Transverse colon (tissue), 4 donors: Measurements from ENCODE around the gene PSMD4. TPM values are rescaled to one million over a fixed set of nuclear protein-coding genes. Genes with fewer than 3 reads are reported as not detected.
"Not testable (repeated sequence)": the region's sequence is repeated elsewhere in the genome, so short reads cannot be mapped to it uniquely, and the experiment has no call there.

ENCODE experiments used
- DNase-seq: peaks from one replicate; pipeline ENCODE4 v3.0.0-alpha.2; 2019
- H3K27ac ChIP-seq, 4 donors: fragments of 200-600 bp; sonication (generic); 2 replicates each; pipeline ENCODE4 v1.5.1; 2016 to 2018; ENCODE audit warnings: inconsistent platforms in 4 of 4
- H3K27me3 ChIP-seq: fragments of 200-600 bp; sonication (generic); 2 replicates; pipeline ENCODE4 v1.5.1; 2017; ENCODE audit warnings: inconsistent platforms
- H3K36me3 ChIP-seq, 4 donors: fragments of 200-600 bp; sonication (generic); 2 replicates each; pipeline ENCODE4 v1.5.1; 2017 to 2019; ENCODE audit warnings: inconsistent platforms in 4 of 4
- H3K4me1 ChIP-seq, 4 donors: fragments of 200-600 bp; sonication (generic); 2 replicates each; pipeline ENCODE4 v1.5.1; 2017 to 2020; ENCODE audit warnings: inconsistent platforms in 4 of 4
- H3K4me3 ChIP-seq, 4 donors: fragments of 200-600 bp; sonication (generic); 1 replicate in 1 of 4; 2 replicates in 3 of 4; pipeline versions ENCODE4 v1.5.1 to v1.6.1; 2017 to 2019; ENCODE audit warnings: inconsistent platforms in 4 of 4
- H3K9me3 ChIP-seq, 2 donors: fragments of 200-600 bp; sonication (generic); 2 replicates each; pipeline ENCODE4 v1.5.1; 2017 to 2019; ENCODE audit warnings: inconsistent platforms in 2 of 2
- CTCF ChIP-seq, 5 experiments: fragments of 200-600 bp in 3 of 5; fragments of 450-650 bp in 2 of 5; sonication (generic) in 3 of 5; IDR thresholded peaks; 1 replicate in 2 of 5; 2 replicates in 3 of 5; pipeline ENCODE4 v1.5.1; 2016 to 2017; ENCODE audit warnings: antibody characterized with exemption in 5 of 5, inconsistent platforms in 3 of 5, mild to moderate bottlenecking in 2 of 5, moderate library complexity in 1 of 5
- EP300 ChIP-seq: sonication (generic); formaldehyde crosslinking; IDR thresholded peaks from one replicate; pipeline ENCODE4 v1.6.1; 2017; ENCODE audit warnings: antibody characterized with exemption, low read depth
- POLR2A ChIP-seq: fragments of 450-650 bp; IDR thresholded peaks from one replicate; pipeline ENCODE4 v1.6.1; 2016; ENCODE audit warnings: antibody characterized with exemption, mild to moderate bottlenecking, moderate library complexity
- POLR2AphosphoS5 ChIP-seq, 3 donors: sonication (generic); formaldehyde crosslinking; IDR thresholded peaks; one replicate each; pipeline ENCODE4 v1.6.1; 2016; ENCODE audit warnings: antibody characterized with exemption in 3 of 3
- WGBS, 2 donors: methylation state at CpG; one replicate each; pipeline ENCODE4 v1.1.5; 2018; ENCODE audit warnings: low coverage in 1 of 2; 5-methylcytosine and 5-hydroxymethylcytosine counted together
- in situ Hi-C, 4 donors: fragments of 200-750 bp; cut with MboI; loops; one replicate each; pipeline versions ENCODE4 v1.15.0 to v1.15.1; 2017; ENCODE audit warnings: low sequenced_read_pairs in 3 of 4, low pct_ligation_motif_present in 1 of 4, low pct_unique_long_range_greater_than_20kb in 1 of 4
- intact Hi-C: fragments of 100-400 bp; cut with DNase I; formaldehyde crosslinking; loops from one replicate; pipeline ENCODE4 v1.15.1; 2023; ENCODE audit warnings: low total_unique reads
- total RNA-seq, 4 donors: library from RNA; depleted of rRNA; stranded (reverse); fragments of >200 nt; gene quantifications; one replicate each; pipeline ENCODE4 v1.1.0, GENCODE V29; 2016

Gene PSMD4
- total RNA-seq, 4 donors from 2014 or later = 41.9 to 111 (median 79.5) TPM

DNA sequence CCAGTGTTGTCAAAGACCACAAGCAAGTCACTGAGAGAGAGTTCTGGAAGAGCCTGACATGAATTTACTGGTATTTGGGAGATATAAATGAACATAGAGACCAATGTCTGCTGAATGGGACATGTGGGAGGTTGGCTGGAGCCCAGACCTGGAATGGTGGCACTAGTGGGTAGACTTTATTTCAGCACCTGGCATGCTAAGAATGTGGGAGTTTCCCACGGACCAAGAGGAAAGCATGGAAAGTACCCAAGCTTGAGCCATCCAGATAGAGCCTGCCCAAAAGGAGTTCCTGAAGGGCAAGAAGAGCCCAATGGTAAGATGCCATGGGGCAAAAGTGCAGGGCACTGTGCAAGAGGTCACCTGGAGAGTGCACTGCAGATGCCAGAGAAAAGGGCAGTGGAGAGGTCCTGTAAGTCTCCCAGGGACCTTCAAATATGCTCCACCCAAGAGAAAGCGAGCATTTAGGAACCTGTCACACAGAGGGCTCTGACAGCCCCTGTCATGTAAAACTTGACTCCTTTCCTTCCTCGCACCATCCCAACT is 19.5 kb downstream of the PSMD4 start:
- no peaks in the 10 kb centered on the region for H3K9me3 ChIP-seq
- H3K4me3 ChIP-seq = no peak overlapping the region
- intact Hi-C loops = no loop called here
- DNase-seq = no peak
- in situ Hi-C loops = no loop called here
- H3K27ac ChIP-seq = no peak overlapping the region
- no peaks in the 10 kb centered on the region for H3K36me3 ChIP-seq
- no peaks in the 10 kb centered on the region for H3K27me3 ChIP-seq
- TF ChIP-seq POLR2A (no peak), POLR2AphosphoS5 (IDR thresholded peaks at IDR 0.05) (no peak), EP300 (no peak), CTCF (IDR thresholded peaks at IDR 0.05) (no peak)
- no peaks in the 10 kb centered on the region for H3K4me1 ChIP-seq
- WGBS, 2 donors = 87% methylated on average over 3 of the region's 3 CpGs; no CpG with 5 or more reads in 1 of the 2 donors

DNA sequence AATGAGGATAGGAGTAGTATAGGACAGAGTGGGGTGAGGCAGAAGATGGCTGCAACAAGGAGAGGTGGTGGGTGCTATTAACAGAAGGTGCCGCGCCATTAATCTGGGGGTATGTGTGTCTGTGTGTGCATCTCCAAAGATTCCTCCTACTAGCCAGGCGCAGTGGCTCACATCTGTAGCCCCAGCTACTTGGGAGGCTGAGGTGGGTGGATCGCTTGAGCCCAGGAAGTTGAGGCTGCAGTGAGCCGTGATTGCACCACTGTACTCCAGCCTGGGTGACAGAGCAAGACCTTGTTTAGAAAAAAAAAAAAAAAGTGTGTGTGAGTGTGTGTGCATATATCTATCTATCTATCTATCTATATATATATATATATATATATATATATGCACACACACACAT is 20.8 kb downstream of the PSMD4 start:
- WGBS, 2 donors = 89% methylated on average over 5 of the region's 5 CpGs; no CpG with 5 or more reads in 1 of the 2 donors
- H3K4me3 ChIP-seq, H3K27me3 ChIP-seq, H3K4me1 ChIP-seq, H3K36me3 ChIP-seq, H3K9me3 ChIP-seq, H3K27ac ChIP-seq, in situ Hi-C loops, DNase-seq, intact Hi-C loops: not testable (repeated sequence)

DNA sequence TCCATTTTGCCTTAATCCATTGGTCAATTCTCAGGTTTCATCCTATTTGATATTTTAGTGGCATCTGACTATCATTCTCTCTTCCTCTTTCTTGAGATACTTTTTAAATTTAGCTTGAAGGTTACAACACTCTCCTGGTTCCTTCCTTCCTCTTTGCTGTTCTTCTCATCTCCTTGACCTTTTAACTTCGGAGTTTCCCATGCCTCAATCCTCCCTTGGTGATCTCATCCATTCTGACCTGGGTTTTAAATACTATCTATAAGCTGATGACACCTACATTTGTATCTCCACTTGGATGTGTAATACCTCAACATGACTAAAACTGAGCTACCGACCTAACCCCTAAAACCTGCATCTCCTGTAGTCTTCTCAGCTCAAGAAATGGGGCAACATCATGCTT is 22.7 kb downstream of the PSMD4 start:
- no peak overlapping the region for H3K27ac ChIP-seq
- no peak for DNase-seq
- H3K36me3 ChIP-seq = no peaks in the 10 kb centered on the region
- no peak overlapping the region for H3K4me3 ChIP-seq
- in situ Hi-C loops (no loop called here), intact Hi-C loops (no loop called here)
- H3K4me1 ChIP-seq = peaks cover 0 to 5% (median 4%) of the 10 kb centered on the region in 4 donors
- H3K27me3 ChIP-seq = no peaks in the 10 kb centered on the region
- H3K9me3 ChIP-seq = no peaks in the 10 kb centered on the region
- TF ChIP-seq EP300 (no peak), POLR2AphosphoS5 (IDR thresholded peaks at IDR 0.05) (no peak), CTCF (IDR thresholded peaks at IDR 0.05) (no peak), POLR2A (no peak)
- WGBS, 2 donors = 65 to 69% methylated on average over 2 of the region's 2 CpGs

- TF ChIP-seq POLR2A (peak; percentile 73), POLR2AphosphoS5 (IDR thresholded peaks at IDR 0.05) (peak; percentile 76 to 85 (median 81)), CTCF (IDR thresholded peaks at IDR 0.05) (peak in 4 of 5 experiments; percentile 18 to 49 (median 32)), EP300 (peak; percentile 33)
- intact Hi-C loops (no loop called here), in situ Hi-C loops (no loop called here)
- Histone ChIP-seq H3K9me3 (no peaks in the 10 kb centered on the region), H3K27ac (peak overlapping the region; percentile 94 to 98 (median 98)), H3K27me3 (no peaks in the 10 kb centered on the region), H3K4me3 (peak overlapping the region; percentile 63 to 92 (median 68)), H3K4me1 (peaks cover 5 to 21% (median 20%) of the 10 kb centered on the region in 4 donors), H3K36me3 (peaks cover 0 to 7% (median 1%) of the 10 kb centered on the region in 4 donors)
- 0% methylated on average over 4 to 48 of the region's 48 CpGs for WGBS, 2 donors
- peak; percentile 97 for DNase-seq
These were observed 26.9 kb downstream of the PSMD4 start for GRCh38 chr1:151281225-151281968.
